CD4-positive, alpha-beta T cell treated with Interleukin-4 for 4 hours (primary cell): Measurements from ENCODE around the gene ZCCHC7.
"Not testable (repeated sequence)": the region's sequence is repeated elsewhere in the genome, so short reads cannot be mapped to it uniquely, and the experiment has no call there.

ENCODE experiments used
- DNase-seq: peaks from one replicate; pipeline ENCODE4 v3.0.0-alpha.2; 2020

The ZCCHC7 gene

DNA sequence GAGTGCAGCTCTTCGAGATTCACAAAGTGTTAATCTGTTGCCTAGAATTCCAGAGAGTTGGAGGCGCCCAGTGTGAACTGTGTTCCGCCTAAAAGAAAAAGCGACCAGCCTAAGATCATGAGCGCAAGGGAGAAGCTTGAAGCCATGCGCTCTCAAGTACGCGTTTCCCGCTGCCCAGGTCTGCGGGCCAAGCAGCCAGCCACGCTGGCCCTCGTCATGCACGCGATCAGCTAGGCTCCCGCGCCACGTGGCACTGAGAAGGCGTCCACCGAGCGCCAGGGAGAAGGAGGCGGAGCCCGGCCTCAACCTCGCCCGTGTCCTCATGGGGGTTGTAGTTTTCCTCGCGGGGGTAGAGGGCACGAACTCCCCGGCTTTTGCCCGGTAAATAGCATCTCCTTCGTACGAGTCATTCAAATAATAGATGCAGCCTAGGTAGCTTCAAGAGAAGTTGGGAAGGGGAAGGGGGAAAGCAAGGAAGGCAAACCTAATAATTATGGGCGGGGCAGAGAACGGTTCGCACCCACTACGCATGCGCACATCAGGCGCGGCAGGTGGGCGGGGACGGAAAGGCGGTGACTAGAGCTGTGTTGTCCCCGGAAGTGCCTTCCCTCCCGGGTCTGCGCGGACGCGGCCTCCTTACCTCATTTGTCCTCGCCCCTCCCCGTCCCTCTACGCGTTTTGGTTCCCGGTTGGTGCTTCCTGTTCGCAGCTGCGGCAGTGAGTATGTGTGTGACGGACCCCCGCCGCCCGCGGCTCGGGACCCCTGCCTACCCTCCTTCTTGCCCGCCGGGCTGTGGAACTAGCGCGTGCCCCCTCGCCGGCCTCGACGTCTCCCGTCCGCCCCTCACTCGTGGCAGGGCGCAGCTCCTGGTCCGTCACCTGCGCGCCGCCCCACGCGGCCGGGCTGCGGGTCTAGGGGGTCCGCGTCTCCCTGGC is at the start of gene ZCCHC7:
Gene ZCCHC7 (plus strand): TSS at position 668 of the 936 bp plus-strand sequence.
- DNase-seq = peak; percentile 96

- DNase-seq = not testable (repeated sequence)
These were observed 45.6 kb upstream of the ZCCHC7 start for GRCh38 chr9:37074790-37075189.

DNA sequence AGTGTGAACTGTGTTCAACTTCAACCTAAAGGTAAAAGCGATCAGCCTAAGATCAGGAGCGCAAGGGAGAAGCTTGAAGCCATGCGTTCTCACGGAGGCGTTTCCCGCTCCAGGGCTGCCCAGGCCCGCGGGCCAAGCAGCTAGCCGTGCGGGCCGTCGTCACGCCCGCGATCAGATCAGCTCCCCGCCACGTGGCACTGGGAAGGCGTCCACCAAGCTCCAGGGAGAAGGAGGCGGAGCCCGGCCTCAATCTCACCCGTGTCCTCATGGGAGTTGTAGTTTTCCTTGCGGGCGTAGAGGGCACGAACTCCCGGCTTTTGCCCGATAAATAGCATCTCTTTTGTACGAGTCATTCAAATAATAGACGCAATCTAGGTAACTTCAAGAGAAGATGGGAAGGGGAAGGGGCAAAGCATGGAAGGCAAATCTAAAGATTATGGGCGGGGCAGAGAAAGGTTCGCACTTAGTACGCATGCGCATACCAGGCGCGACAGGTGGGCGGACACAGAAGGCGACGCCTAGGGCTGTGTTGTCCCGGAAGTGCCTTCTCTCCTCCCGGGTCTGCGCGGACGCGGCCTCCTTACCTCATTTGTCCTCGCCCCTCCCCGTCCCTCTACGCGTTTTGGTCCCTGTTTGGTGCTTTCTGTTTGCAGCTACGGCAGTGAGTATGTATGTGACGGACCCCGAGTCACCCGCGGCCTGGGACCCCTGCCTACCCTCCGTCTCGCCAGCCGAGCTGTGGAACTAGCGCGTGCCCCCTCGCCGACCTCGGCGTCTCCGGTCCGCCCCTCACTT is 40.8 kb upstream of the ZCCHC7 start:
- DNase-seq = peak; percentile 95

DNA sequence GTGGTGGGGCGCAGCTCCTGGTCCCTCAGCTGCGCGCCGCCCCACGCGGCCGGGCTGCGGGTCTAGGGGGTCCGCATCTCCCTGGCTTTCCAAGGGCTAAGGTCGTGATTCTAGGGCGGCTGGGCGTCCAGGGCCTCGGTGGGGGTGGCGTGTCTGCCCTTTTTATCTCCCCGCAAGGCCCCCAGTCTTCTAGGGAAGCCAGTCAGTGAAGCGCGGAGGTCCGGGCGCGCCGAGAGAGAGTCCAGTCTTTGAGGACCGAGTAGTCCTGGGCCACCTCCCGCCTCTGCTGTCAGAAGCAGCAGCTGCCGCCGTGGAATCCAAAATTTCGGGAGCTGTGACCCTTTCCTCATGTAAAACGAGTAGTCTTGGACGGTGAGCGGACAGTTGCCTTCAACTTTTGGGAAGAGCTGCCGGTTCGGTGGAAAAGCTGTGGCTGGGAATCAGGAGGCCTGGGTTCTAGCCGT is 40.2 kb upstream of the ZCCHC7 start:
- DNase-seq = not testable (repeated sequence)

- not testable (repeated sequence) for DNase-seq
These were observed 38.9 kb upstream of the ZCCHC7 start for GRCh38 chr9:37081507-37081906.

- peak; percentile 20 for DNase-seq
These were observed 38.1 kb upstream of the ZCCHC7 start for GRCh38 chr9:37082214-37082765.

DNA sequence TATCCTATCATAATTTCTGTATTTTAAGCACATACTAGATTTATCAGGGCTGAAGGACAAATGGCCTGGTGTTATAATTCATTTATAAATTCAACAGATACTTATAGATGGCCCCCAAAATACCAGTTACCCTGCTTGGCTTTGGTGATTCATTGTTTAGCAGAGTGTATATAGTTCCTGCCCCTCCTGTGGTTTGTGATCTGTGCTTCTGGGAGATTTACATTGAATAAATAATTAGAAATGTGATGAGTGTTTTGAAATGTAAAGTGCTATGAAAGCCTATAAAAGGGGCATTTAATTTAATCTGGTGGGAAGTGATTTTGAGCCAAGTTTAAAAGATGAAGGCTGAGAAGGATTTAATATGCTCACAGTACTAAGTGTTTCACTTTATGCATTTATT is 36.7 kb upstream of the ZCCHC7 start:
- no peak for DNase-seq

DNA sequence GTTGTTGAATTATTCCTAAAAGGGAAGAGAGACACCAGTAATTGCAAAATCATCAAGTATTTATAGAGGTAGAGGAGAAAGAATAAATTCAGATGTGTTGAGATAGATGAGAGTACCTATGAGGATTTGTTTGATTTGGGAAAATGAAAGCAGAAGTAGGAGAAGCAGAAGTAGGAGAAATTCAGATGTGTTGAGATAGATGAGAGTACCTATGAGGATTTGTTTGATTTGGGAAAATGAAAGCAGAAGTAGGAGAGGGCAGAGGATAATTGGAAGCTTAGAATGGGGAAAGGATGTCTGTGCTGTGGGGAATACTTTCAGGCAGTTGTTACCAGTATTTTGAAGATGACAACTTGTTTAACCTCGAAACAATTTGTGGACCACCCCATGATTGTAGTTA is 35.1 kb upstream of the ZCCHC7 start:
- DNase-seq = no peak

DNA sequence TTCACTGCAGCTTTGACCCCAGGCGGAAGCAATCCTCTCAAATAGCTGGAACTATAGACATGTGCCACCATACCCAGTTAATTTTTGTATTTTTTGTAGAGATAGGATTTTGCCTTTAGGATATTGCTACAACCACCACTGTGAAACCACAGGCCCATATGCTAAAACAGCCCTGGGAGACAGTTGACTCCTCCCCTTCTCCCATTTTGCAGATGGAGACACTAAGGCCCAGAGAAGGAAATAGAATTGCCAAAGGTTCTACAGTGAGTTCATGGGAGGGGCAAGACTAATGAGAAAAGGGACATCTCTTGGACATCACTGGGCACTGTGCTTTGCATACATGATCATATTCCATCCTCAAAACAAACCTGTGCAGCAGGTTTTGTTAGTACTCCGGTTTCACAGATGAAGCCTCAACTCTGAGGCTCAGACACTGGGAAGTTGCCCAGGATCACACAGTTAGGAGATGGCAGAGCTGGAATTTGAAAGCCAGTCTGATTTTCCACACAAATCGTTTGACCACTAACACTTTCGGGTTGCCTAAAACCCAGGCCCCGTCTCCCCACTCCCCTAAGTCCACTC is 27.6 kb upstream of the ZCCHC7 start:
- DNase-seq = not testable (repeated sequence)

GRCh38 chr9:37094751-37095150 is 25.6 kb upstream of the ZCCHC7 start:
- no peak for DNase-seq

GRCh38 chr9:37096628-37097027 is 23.7 kb upstream of the ZCCHC7 start:
- DNase-seq = no peak

DNA sequence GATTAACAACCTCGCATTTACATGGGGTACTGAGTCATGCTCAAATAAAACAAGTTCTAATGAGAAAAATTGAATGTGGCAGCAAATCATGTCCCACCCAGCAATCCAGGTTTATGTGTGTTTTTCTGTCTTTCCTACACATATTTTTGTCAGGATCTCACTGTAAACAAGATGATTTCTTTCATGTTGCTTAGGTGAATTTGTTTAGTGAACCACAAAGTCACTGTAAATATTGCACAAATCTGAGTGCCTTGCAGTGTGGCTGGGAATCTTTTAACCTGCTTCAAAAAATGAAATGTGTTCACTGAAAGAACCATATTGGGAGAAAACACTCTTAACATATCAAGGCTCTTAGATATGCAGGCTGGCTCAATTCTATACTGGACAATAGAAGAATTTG is 23.1 kb upstream of the ZCCHC7 start:
- no peak for DNase-seq

DNA sequence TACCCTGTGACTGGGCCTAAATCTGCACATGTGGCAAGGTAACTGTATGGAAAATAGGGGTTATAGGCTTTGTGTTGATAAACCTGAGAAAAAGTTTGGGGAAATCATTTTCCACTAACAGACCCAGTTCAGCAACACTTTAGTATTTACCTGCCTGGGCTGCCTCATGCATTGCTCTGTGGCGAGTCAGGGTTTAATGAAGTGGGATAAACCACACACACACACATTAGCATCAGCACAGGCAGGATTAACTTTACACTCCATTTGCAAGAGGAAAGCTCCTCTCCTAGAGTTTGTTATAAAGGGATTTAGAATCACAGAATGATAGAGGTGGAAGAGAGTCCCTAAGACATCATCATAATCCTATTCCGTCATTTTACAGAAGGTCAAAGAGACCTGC is 20.0 kb upstream of the ZCCHC7 start:
- DNase-seq = no peak

DNA sequence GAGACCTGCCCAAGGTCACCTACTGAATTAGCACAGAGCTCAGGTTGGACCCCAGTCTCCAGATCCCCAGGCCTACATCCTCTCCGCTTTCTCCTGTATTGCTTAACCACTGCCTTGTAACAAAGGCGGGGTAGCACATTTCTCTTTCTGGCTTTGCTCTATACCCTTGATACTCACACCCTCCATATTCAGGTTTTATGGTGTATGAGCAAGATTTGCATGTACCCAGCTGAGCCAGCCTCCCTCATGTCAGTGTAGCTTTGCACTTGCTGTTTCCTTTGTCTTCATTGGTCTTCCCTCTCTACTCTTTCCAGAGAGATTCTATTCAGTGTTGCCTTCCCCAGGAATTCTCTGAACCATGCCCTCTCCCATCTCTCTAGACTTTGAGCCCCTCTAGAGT is 19.6 kb upstream of the ZCCHC7 start:
- DNase-seq = no peak

DNA sequence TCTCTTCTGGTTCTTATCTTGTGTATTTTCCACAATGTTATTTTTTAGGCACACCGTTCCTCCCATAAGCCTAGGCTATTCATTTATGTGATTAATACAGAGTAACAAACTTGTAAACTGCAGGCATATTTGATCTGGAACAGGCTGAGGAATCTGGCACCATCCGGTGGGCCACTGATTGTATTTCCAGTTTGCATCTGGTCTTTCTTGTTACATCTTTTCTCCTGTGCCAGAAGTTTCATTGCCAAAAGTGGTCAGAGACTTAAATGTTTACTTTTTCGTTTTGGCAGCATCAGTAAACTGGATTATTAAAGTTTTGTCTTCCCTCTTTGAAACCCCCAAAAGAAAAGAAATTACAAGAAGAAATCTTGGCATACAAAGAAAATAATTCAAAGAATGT is 17.9 kb upstream of the ZCCHC7 start:
- no peak for DNase-seq

DNA sequence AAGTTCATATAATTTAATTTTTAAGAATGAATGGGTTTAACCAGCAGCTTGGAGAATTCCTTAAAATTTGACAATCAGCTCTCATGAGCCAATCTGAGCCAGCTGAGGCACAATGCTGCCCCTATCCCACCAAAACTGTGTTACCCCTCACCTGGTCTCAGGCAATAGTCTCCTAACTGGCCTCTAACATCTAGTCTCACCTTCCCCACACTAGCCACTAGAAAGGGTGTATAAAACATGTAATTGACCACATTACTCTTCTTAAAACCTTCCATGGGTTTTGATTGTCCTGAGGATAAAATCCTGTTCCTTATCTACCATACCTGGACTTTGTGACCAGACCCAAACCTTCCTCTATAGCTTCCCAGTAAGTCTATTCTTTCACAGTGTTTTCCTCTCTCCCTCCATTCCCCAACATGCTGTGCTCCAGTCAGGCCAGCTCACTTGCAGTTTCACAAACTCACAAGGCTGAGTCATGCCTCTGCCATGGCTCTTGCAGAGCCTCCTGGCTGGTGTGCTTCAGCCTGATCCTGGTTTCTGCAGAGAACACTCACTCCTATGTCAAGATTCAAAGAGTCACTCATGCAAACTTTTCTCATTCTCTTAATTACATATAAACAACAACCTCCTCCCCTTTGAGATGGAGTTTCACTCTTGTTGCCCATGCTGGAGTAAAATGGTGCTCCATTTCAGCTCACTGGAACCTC is 16.0 kb upstream of the ZCCHC7 start:
- no peak for DNase-seq

DNA sequence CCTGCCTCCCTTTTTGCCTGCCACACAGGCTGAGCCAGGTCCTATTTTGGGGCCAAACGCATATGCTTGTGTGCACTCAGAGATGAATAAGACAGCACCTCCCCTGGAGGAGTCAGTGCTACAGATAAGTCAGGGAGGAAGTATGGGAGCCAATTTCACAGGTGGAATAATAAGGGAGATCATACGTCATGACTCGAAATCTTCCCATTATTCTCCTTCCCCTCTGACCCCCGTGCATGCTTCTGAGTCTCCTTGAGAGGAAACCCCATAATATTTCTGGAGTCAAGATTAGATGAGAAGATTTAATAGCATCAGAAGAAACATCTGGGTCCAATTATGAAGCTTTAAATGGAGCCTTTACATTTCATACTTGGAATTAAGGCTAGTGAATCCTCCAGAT is 15.1 kb upstream of the ZCCHC7 start:
- no peak for DNase-seq

GRCh38 chr9:37107701-37108100 is 12.7 kb upstream of the ZCCHC7 start:
- DNase-seq = no peak

- not testable (repeated sequence) for DNase-seq
These were observed 5.9 kb upstream of the ZCCHC7 start for GRCh38 chr9:37114442-37114841.

GRCh38 chr9:37117956-37118355 is 2.4 kb upstream of the ZCCHC7 start:
- DNase-seq = no peak

GRCh38 chr9:37119360-37119759 is 1.0 kb upstream of the ZCCHC7 start:
- DNase-seq = no peak

GRCh38 chr9:37120843-37121335 is 515 bp downstream of the ZCCHC7 start:
- not testable (repeated sequence) for DNase-seq
